ENCODE data around the gene FARS2. TPM values are rescaled to one million over a fixed set of nuclear protein-coding genes. Genes with fewer than 3 reads are reported as not detected.

The FARS2 gene
- total RNA-seq, 1 donor from 2014 or later, result 11.8 TPM

- TF ChIP-seq CTCF (IDR thresholded peaks at IDR 0.05), result no peak
- Mint-ChIP-seq H3K36me3 (ENCODE audit: low read depth) (no peaks in the 10 kb centered on the region), H3K4me3 (ENCODE audit: unreplicated experiment) (no peak overlapping the region), H3K27ac (ENCODE audit: unreplicated experiment) (no peak overlapping the region), H3K4me1 (ENCODE audit: low read depth) (peaks cover 12% of the 10 kb centered on the region), H3K27me3 (ENCODE audit: low read depth) (no peaks in the 10 kb centered on the region), H3K9me3 (ENCODE audit: low read depth) (no peaks in the 10 kb centered on the region)
- DNase-seq (ENCODE audit: low spot score), result no peak
Measured at GRCh38 chr6:5472571-5472970, 211.3 kb downstream of the FARS2 start.

- Mint-ChIP-seq H3K27ac (ENCODE audit: unreplicated experiment) (no peak overlapping the region), H3K4me1 (ENCODE audit: low read depth) (no peaks in the 10 kb centered on the region), H3K36me3 (ENCODE audit: low read depth) (no peaks in the 10 kb centered on the region), H3K9me3 (ENCODE audit: low read depth) (no peaks in the 10 kb centered on the region), H3K4me3 (ENCODE audit: unreplicated experiment) (no peak overlapping the region), H3K27me3 (ENCODE audit: low read depth) (no peaks in the 10 kb centered on the region)
- DNase-seq (ENCODE audit: low spot score), result no peak
- TF ChIP-seq CTCF (IDR thresholded peaks at IDR 0.05), result no peak
Measured at GRCh38 chr6:5475779-5476178, 214.5 kb downstream of the FARS2 start.

- no peak overlapping the region for H3K4me3 Mint-ChIP-seq (ENCODE audit: unreplicated experiment)
- no peak for TF ChIP-seq CTCF (IDR thresholded peaks at IDR 0.05)
- H3K9me3 Mint-ChIP-seq (ENCODE audit: low read depth), result no peaks in the 10 kb centered on the region
- DNase-seq (ENCODE audit: low spot score), result no peak
- no peaks in the 10 kb centered on the region for H3K27me3 Mint-ChIP-seq (ENCODE audit: low read depth)
- no peaks in the 10 kb centered on the region for H3K4me1 Mint-ChIP-seq (ENCODE audit: low read depth)
- no peak overlapping the region for H3K27ac Mint-ChIP-seq (ENCODE audit: unreplicated experiment)
- H3K36me3 Mint-ChIP-seq (ENCODE audit: low read depth), result no peaks in the 10 kb centered on the region
Measured at GRCh38 chr6:5478380-5478779, 217.1 kb downstream of the FARS2 start.

GRCh38 chr6:5481033-5481432 lies 219.7 kb downstream of the FARS2 start:
- H3K4me1 Mint-ChIP-seq (ENCODE audit: low read depth), result no peaks in the 10 kb centered on the region
- no peak overlapping the region for H3K4me3 Mint-ChIP-seq (ENCODE audit: unreplicated experiment)
- no peaks in the 10 kb centered on the region for H3K9me3 Mint-ChIP-seq (ENCODE audit: low read depth)
- H3K36me3 Mint-ChIP-seq (ENCODE audit: low read depth), result no peaks in the 10 kb centered on the region
- H3K27ac Mint-ChIP-seq (ENCODE audit: unreplicated experiment), result no peak overlapping the region
- no peaks in the 10 kb centered on the region for H3K27me3 Mint-ChIP-seq (ENCODE audit: low read depth)
- TF ChIP-seq CTCF (IDR thresholded peaks at IDR 0.05), result no peak
- DNase-seq (ENCODE audit: low spot score), result no peak

- Mint-ChIP-seq H3K9me3 (ENCODE audit: low read depth) (no peaks in the 10 kb centered on the region), H3K36me3 (ENCODE audit: low read depth) (no peaks in the 10 kb centered on the region), H3K4me3 (ENCODE audit: unreplicated experiment) (no peak overlapping the region), H3K27me3 (ENCODE audit: low read depth) (no peaks in the 10 kb centered on the region), H3K4me1 (ENCODE audit: low read depth) (no peaks in the 10 kb centered on the region), H3K27ac (ENCODE audit: unreplicated experiment) (no peak overlapping the region)
- no peak for DNase-seq (ENCODE audit: low spot score)
- no peak for TF ChIP-seq CTCF (IDR thresholded peaks at IDR 0.05)
Measured at GRCh38 chr6:5481750-5482149, 220.4 kb downstream of the FARS2 start.

Data from chondrocyte (in vitro differentiated cells).